ENCODE data around the gene MLEC. TPM values are rescaled to one million over a fixed set of nuclear protein-coding genes. Genes with fewer than 3 reads are reported as not detected.

The MLEC gene
- total RNA-seq, 4 donors from 2014 or later = 122 to 288 (median 187) TPM

- Histone ChIP-seq H3K4me1 (no peaks in the 10 kb centered on the region), H3K27me3 (no peaks in the 10 kb centered on the region), H3K9me3 (no peaks in the 10 kb centered on the region), H3K27ac (no peak overlapping the region), H3K4me3 (replicated peaks in 1 of 3) (no peak overlapping the region), H3K36me3 (no peaks in the 10 kb centered on the region)
- 46 to 73% methylated on average over 2 of the region's 2 CpGs for WGBS, 2 donors
- no peak for DNase-seq
- intact Hi-C loops (cut with DNase I) = no loop called here
- TF ChIP-seq POLR2A (IDR thresholded peaks at IDR 0.05) = no peak
- no peak for TF ChIP-seq CTCF (IDR thresholded peaks at IDR 0.05)
These were observed 25.5 kb upstream of the MLEC start for GRCh38 chr12:120661432-120661831.

GRCh38 chr12:120662879-120663278 lies 24.1 kb upstream of the MLEC start:
- 89 to 91% methylated on average over 3 of the region's 3 CpGs for WGBS, 2 donors
- H3K4me3 ChIP-seq (replicated peaks in 1 of 3) = no peak overlapping the region
- no peaks in the 10 kb centered on the region for H3K4me1 ChIP-seq
- no peak overlapping the region for H3K27ac ChIP-seq
- H3K27me3 ChIP-seq = no peaks in the 10 kb centered on the region
- H3K36me3 ChIP-seq = no peaks in the 10 kb centered on the region
- intact Hi-C loops (cut with DNase I) = no loop called here
- DNase-seq = no peak
- TF ChIP-seq CTCF (IDR thresholded peaks at IDR 0.05) (no peak), POLR2A (IDR thresholded peaks at IDR 0.05) (no peak)
- H3K9me3 ChIP-seq = no peaks in the 10 kb centered on the region

GRCh38 chr12:120663741-120664140 lies 23.2 kb upstream of the MLEC start:
- 88 to 89% methylated on average over 5 of the region's 5 CpGs for WGBS, 2 donors
- no peak overlapping the region for H3K4me3 ChIP-seq (replicated peaks in 1 of 3)

GRCh38 chr12:120666571-120667390 lies 20.2 kb upstream of the MLEC start:
- DNase-seq = no peak
- H3K4me3 ChIP-seq (replicated peaks in 1 of 3) = no peak overlapping the region
- peaks cover 6 to 14% of the 10 kb centered on the region in 2 donors for H3K4me1 ChIP-seq
- H3K9me3 ChIP-seq = no peaks in the 10 kb centered on the region
- H3K36me3 ChIP-seq = no peaks in the 10 kb centered on the region
- H3K27ac ChIP-seq = no peak overlapping the region
- 90 to 92% methylated on average over 18 to 29 of the region's 34 CpGs for WGBS, 2 donors
- no peaks in the 10 kb centered on the region for H3K27me3 ChIP-seq
- intact Hi-C loops (cut with DNase I) = no loop called here
- TF ChIP-seq CTCF (IDR thresholded peaks at IDR 0.05) = no peak
- TF ChIP-seq POLR2A (IDR thresholded peaks at IDR 0.05) = no peak

More at GRCh38 chr12:120663741-120664140, 23.2 kb upstream of the MLEC start:
- TF ChIP-seq CTCF (IDR thresholded peaks at IDR 0.05) (no peak), POLR2A (IDR thresholded peaks at IDR 0.05) (no peak)
- no peak for DNase-seq
- Histone ChIP-seq H3K27ac (no peak overlapping the region), H3K4me1 (peaks cover under 1% of the 10 kb centered on the region in 2 donors), H3K27me3 (no peaks in the 10 kb centered on the region), H3K9me3 (no peaks in the 10 kb centered on the region), H3K36me3 (no peaks in the 10 kb centered on the region)
- intact Hi-C loops (cut with DNase I) = no loop called here

GRCh38 chr12:120668091-120668867 lies 18.7 kb upstream of the MLEC start:
- no peaks in the 10 kb centered on the region for H3K9me3 ChIP-seq
- no peak for TF ChIP-seq CTCF (IDR thresholded peaks at IDR 0.05)
- no peak for TF ChIP-seq POLR2A (IDR thresholded peaks at IDR 0.05)
- WGBS, 2 donors = 88 to 89% methylated on average over 20 of the region's 20 CpGs
- H3K27ac ChIP-seq = peak overlapping the region in 1 of 3 donors; percentile 72
- H3K27me3 ChIP-seq = no peaks in the 10 kb centered on the region
- H3K4me1 ChIP-seq = peaks cover 6 to 14% of the 10 kb centered on the region in 2 donors
- no peaks in the 10 kb centered on the region for H3K36me3 ChIP-seq
- no peak overlapping the region for H3K4me3 ChIP-seq (replicated peaks in 1 of 3)
- no peak for DNase-seq
- intact Hi-C loops (cut with DNase I) = no loop called here
